ENCODE data around the gene ZBED2. TPM values are rescaled to one million over a fixed set of nuclear protein-coding genes. Genes with fewer than 3 reads are reported as not detected.

Gene ZBED2
- total and polyA plus RNA-seq, 2 donors (not counting 1 experiment from before 2014, with no cell fraction given): 0.06 TPM; not detected in 1

DNA sequence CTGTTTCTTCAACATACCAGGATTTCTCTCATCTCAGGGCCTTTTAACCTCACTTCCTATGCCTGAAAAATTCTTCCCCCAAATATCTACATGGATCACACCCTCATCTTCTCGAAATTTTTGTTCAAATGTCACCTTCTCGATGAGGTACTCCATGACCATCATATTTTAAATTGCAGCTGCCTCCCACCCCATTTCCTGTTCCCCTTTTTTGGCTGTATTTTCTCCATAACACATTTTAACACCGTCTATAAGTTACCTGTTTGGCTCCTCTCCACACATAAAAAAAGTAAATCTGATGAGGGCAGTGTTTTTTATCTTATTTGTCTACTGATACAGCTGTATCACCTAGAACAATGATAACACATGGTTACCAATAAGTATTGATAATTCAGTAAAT lies 20.7 kb upstream of the ZBED2 start:
- no peaks in the 10 kb centered on the region for H3K9me3 ChIP-seq (ENCODE audit: control insufficient read depth, insufficient read depth, low read depth, low read length)
- no peaks in the 10 kb centered on the region for H3K36me3 ChIP-seq (ENCODE audit: control insufficient read depth, insufficient read depth, low read length)
- no peak for TF ChIP-seq EZH2 (IDR thresholded peaks at IDR 0.05; ENCODE audit: low read length, missing control alignments)
- TF ChIP-seq, protein P1, sequence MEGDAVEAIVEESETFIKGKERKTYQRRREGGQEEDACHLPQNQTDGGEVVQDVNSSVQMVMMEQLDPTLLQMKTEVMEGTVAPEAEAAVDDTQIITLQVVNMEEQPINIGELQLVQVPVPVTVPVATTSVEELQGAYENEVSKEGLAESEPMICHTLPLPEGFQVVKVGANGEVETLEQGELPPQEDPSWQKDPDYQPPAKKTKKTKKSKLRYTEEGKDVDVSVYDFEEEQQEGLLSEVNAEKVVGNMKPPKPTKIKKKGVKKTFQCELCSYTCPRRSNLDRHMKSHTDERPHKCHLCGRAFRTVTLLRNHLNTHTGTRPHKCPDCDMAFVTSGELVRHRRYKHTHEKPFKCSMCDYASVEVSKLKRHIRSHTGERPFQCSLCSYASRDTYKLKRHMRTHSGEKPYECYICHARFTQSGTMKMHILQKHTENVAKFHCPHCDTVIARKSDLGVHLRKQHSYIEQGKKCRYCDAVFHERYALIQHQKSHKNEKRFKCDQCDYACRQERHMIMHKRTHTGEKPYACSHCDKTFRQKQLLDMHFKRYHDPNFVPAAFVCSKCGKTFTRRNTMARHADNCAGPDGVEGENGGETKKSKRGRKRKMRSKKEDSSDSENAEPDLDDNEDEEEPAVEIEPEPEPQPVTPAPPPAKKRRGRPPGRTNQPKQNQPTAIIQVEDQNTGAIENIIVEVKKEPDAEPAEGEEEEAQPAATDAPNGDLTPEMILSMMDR (conservative IDR thresholded peaks at IDR 0.05 in 1 of 2, IDR thresholded peaks at IDR 0.05 in 1 of 2; ENCODE audit: low read depth in 1 of 2, low read length in 2 of 2): no peak
- DNase-seq (ENCODE audit: low read depth in 2 of 2): no peak
- no peak overlapping the region for H3K27ac ChIP-seq (ENCODE audit: insufficient read depth, low read length)
- H3K4me1 ChIP-seq (ENCODE audit: control insufficient read depth, extremely low read depth, insufficient read depth, low read length): no peaks in the 10 kb centered on the region
- no peak overlapping the region for H3K4me3 ChIP-seq (replicated peaks in 1 of 4; ENCODE audit: control extremely low read depth in 1 of 4, insufficient read depth in 1 of 4, low read depth in 3 of 4, low read length in 4 of 4)
- H3K9ac ChIP-seq (ENCODE audit: insufficient read depth, low read length): no peak overlapping the region
- no peak overlapping the region for H3K4me2 ChIP-seq (ENCODE audit: extremely low read depth, insufficient read depth, low read length)
- H3K27me3 ChIP-seq (ENCODE audit: control insufficient read depth, insufficient read depth, low read length): no peaks in the 10 kb centered on the region
- H4K20me1 ChIP-seq (ENCODE audit: control insufficient read depth, extremely low read depth, insufficient read depth, low read length): no peaks in the 10 kb centered on the region
- H2AFZ ChIP-seq (ENCODE audit: low read length): no peak overlapping the region
- H3K79me2 ChIP-seq (ENCODE audit: control insufficient read depth, insufficient read depth, low read length): no peaks in the 10 kb centered on the region

DNA sequence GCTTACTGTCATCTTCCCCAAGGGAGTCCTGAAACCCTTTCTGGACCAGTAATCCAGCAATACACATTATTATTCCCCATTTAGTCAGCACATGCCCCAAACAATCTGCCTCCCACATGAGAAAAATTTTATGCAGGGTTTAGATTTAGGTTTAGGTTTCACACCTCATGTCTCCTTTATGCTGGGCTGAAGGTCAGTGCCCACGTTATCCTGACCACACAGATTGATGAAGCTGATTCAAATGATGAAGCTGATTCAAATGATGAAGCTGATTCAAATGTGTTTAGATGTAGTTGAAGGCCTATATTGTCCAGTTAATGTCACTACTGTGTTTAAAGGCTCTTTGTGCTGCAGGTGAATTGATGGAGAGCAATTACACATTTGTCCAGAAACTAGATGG lies 18.1 kb upstream of the ZBED2 start:
- Histone ChIP-seq H3K4me1 (ENCODE audit: control insufficient read depth, extremely low read depth, insufficient read depth, low read length) (no peaks in the 10 kb centered on the region), H4K20me1 (ENCODE audit: control insufficient read depth, extremely low read depth, insufficient read depth, low read length) (no peaks in the 10 kb centered on the region), H3K4me2 (ENCODE audit: extremely low read depth, insufficient read depth, low read length) (no peak overlapping the region), H2AFZ (ENCODE audit: low read length) (no peak overlapping the region), H3K9me3 (ENCODE audit: control insufficient read depth, insufficient read depth, low read depth, low read length) (no peaks in the 10 kb centered on the region), H3K79me2 (ENCODE audit: control insufficient read depth, insufficient read depth, low read length) (no peaks in the 10 kb centered on the region), H3K36me3 (ENCODE audit: control insufficient read depth, insufficient read depth, low read length) (no peaks in the 10 kb centered on the region), H3K4me3 (replicated peaks in 1 of 4; ENCODE audit: control extremely low read depth in 1 of 4, insufficient read depth in 1 of 4, low read depth in 3 of 4, low read length in 4 of 4) (no peak overlapping the region), H3K27ac (ENCODE audit: insufficient read depth, low read length) (no peak overlapping the region), H3K27me3 (ENCODE audit: control insufficient read depth, insufficient read depth, low read length) (no peaks in the 10 kb centered on the region), H3K9ac (ENCODE audit: insufficient read depth, low read length) (no peak overlapping the region)
- TF ChIP-seq EZH2 (IDR thresholded peaks at IDR 0.05; ENCODE audit: low read length, missing control alignments): no peak
- TF ChIP-seq, protein P1 (conservative IDR thresholded peaks at IDR 0.05 in 1 of 2, IDR thresholded peaks at IDR 0.05 in 1 of 2; ENCODE audit: low read depth in 1 of 2, low read length in 2 of 2): no peak
- DNase-seq (ENCODE audit: low read depth in 2 of 2): no peak

DNA sequence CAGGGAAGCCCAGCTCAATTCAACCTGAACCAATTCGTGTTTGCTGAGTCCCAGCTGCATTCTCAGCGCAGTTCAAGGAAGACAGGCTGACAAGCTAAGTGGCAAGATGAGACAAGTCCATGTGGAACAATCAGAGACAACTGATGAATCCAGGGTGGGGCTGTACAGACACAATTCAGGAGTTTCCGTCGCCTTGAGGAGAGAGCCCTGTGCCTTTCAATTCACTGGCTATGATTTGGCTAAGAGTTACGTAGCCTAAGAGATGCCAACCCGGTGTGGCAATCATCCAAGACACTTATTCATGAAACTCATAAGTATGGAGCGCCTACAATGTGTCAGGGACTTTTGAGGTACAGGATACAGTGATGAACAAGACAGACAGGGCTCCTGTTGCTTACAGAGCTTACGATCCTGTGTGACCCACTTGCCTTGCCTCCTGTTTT lies 15.5 kb upstream of the ZBED2 start:
- Histone ChIP-seq H4K20me1 (ENCODE audit: control insufficient read depth, extremely low read depth, insufficient read depth, low read length) (no peaks in the 10 kb centered on the region), H3K4me2 (ENCODE audit: extremely low read depth, insufficient read depth, low read length) (no peak overlapping the region), H3K9ac (ENCODE audit: insufficient read depth, low read length) (no peak overlapping the region), H3K36me3 (ENCODE audit: control insufficient read depth, insufficient read depth, low read length) (no peaks in the 10 kb centered on the region), H3K79me2 (ENCODE audit: control insufficient read depth, insufficient read depth, low read length) (no peaks in the 10 kb centered on the region), H3K9me3 (ENCODE audit: control insufficient read depth, insufficient read depth, low read depth, low read length) (no peaks in the 10 kb centered on the region), H3K27ac (ENCODE audit: insufficient read depth, low read length) (no peak overlapping the region), H3K27me3 (ENCODE audit: control insufficient read depth, insufficient read depth, low read length) (no peaks in the 10 kb centered on the region), H3K4me1 (ENCODE audit: control insufficient read depth, extremely low read depth, insufficient read depth, low read length) (no peaks in the 10 kb centered on the region), H3K4me3 (replicated peaks in 1 of 4; ENCODE audit: control extremely low read depth in 1 of 4, insufficient read depth in 1 of 4, low read depth in 3 of 4, low read length in 4 of 4) (no peak overlapping the region), H2AFZ (ENCODE audit: low read length) (no peak overlapping the region)
- TF ChIP-seq, protein P1 (conservative IDR thresholded peaks at IDR 0.05 in 1 of 2, IDR thresholded peaks at IDR 0.05 in 1 of 2; ENCODE audit: low read depth in 1 of 2, low read length in 2 of 2): no peak
- no peak for TF ChIP-seq EZH2 (IDR thresholded peaks at IDR 0.05; ENCODE audit: low read length, missing control alignments)
- peak in 1 of 2 donors; percentile 41 for DNase-seq (ENCODE audit: low read depth in 2 of 2)
